HG02938 (cell line): Measurements from ENCODE around the gene UNC79.

ENCODE experiments used
- ATAC-seq: cut with Tn5 transposase; IDR thresholded peaks from one replicate; pipeline ENCODE4 v1.9.1; 2021; ENCODE audit warnings: mild to moderate bottlenecking, moderate library complexity; ENCODE audit not compliant: unreplicated experiment

The UNC79 gene

GRCh38 chr14:93723001-93723400 lies 292.3 kb downstream of the UNC79 start:
- no peak for ATAC-seq

GRCh38 chr14:93725002-93725582 lies 294.4 kb downstream of the UNC79 start:
- no peak for ATAC-seq

- no peak for ATAC-seq
Observed at GRCh38 chr14:93725993-93726392, 295.3 kb downstream of the UNC79 start.

- no peak for ATAC-seq
Observed at GRCh38 chr14:93727039-93727740, 296.5 kb downstream of the UNC79 start.

- no peak for ATAC-seq
Observed at GRCh38 chr14:93727917-93728650, 297.3 kb downstream of the UNC79 start.

GRCh38 chr14:93728651-93729016 lies 297.9 kb downstream of the UNC79 start:
- no peak for ATAC-seq

- ATAC-seq, result no peak
Observed at GRCh38 chr14:93729993-93730392, 299.3 kb downstream of the UNC79 start.

- ATAC-seq, result no peak
Observed at GRCh38 chr14:93731753-93732152, 301.0 kb downstream of the UNC79 start.

GRCh38 chr14:93732524-93732923 lies 301.8 kb downstream of the UNC79 start:
- no peak for ATAC-seq

GRCh38 chr14:93733231-93733630 lies 302.5 kb downstream of the UNC79 start:
- ATAC-seq, result no peak

- no peak for ATAC-seq
Observed at GRCh38 chr14:93733631-93734030, 302.9 kb downstream of the UNC79 start.

GRCh38 chr14:93734086-93734822 lies 303.5 kb downstream of the UNC79 start:
- ATAC-seq, result no peak

- ATAC-seq, result no peak
Observed at GRCh38 chr14:93735206-93735605, 304.5 kb downstream of the UNC79 start.

- ATAC-seq, result no peak
Observed at GRCh38 chr14:93736378-93737014, 305.8 kb downstream of the UNC79 start.

GRCh38 chr14:93737634-93738033 lies 306.9 kb downstream of the UNC79 start:
- ATAC-seq, result no peak

- ATAC-seq, result no peak
Observed at GRCh38 chr14:93741556-93742230, 311.0 kb downstream of the UNC79 start.

- no peak for ATAC-seq
Observed at GRCh38 chr14:93742761-93743160, 312.0 kb downstream of the UNC79 start.

- ATAC-seq, result no peak
Observed at GRCh38 chr14:93743270-93744060, 312.7 kb downstream of the UNC79 start.

GRCh38 chr14:93744176-93744575 lies 313.4 kb downstream of the UNC79 start:
- ATAC-seq, result no peak

GRCh38 chr14:93744876-93745275 lies 314.1 kb downstream of the UNC79 start:
- no peak for ATAC-seq
